Measurements from ENCODE around the gene ATCAY. TPM values are rescaled to one million over a fixed set of nuclear protein-coding genes. Genes with fewer than 3 reads are reported as not detected.

Gene ATCAY
- total and polyA plus RNA-seq, 2 of the 4 experiments (the other 2 are of a cell fraction), result 0.31 to 0.36 TPM

- peaks cover 2% of the 10 kb centered on the region; the same call in 1 of the 2 replicates for H3K9me3 ChIP-seq (ENCODE audit: control insufficient read depth, insufficient read depth, low read length)
- H3K18ac ChIP-seq (ENCODE audit: low read depth, low read length), result no peak overlapping the region
- H3K23ac ChIP-seq (ENCODE audit: low read depth, low read length), result no peak overlapping the region
- no peak overlapping the region for H2BK15ac ChIP-seq (ENCODE audit: low read depth, low read length)
- ChIA-PET CTCF (no interaction called here), POLR2A (ENCODE audit: unreplicated experiment) (no interaction called here)
- TF ChIP-seq MXI1 (IDR thresholded peaks at IDR 0.05; ENCODE audit: borderline replicate concordance, low read depth, low read length), result no peak
- TF ChIP-seq POLR2A (IDR thresholded peaks at IDR 0.05; ENCODE audit: low read depth, low read length), result no peak
- TF ChIP-seq SMC3 (IDR thresholded peaks at IDR 0.05; ENCODE audit: low read depth, low read length), result no peak
- TF ChIP-seq RCOR1 (IDR thresholded peaks at IDR 0.05; ENCODE audit: insufficient replicate concordance, low read length), result no peak
- no peak for TF ChIP-seq MAFK (IDR thresholded peaks at IDR 0.05; ENCODE audit: low read depth, low read length)
- no peak for TF ChIP-seq NFE2L2 (IDR thresholded peaks at IDR 0.05; ENCODE audit: low read depth, low read length)
- TF ChIP-seq CTCF (conservative IDR thresholded peaks at IDR 0.05; ENCODE audit: low read depth, low read length), result no peak
- TF ChIP-seq FOS (IDR thresholded peaks at IDR 0.05; ENCODE audit: low read depth, low read length), result no peak
- no peak for TF ChIP-seq CHD1 (IDR thresholded peaks at IDR 0.05; ENCODE audit: low read depth, low read length)
- no peak for TF ChIP-seq ELK1 (IDR thresholded peaks at IDR 0.05; ENCODE audit: borderline replicate concordance, low read depth, low read length)
- TF ChIP-seq RFX5 (IDR thresholded peaks at IDR 0.05; ENCODE audit: low read depth, low read length), result no peak
- no peak for TF ChIP-seq MAZ (IDR thresholded peaks at IDR 0.05; ENCODE audit: borderline replicate concordance, low read depth, low read length)
- no peak overlapping the region for H3K9ac ChIP-seq (ENCODE audit: low read depth, low read length)
- in situ Hi-C loops (cut with MboI; ENCODE audit: low sequenced_read_pairs) (no loop called here), intact Hi-C loops (cut with micrococcal nuclease) (no loop called here), dilution Hi-C loops (cut with HindIII; ENCODE audit: low sequenced_read_pairs, unreplicated experiment) (no loop called here)
- H3K9me1 ChIP-seq (ENCODE audit: insufficient read depth, low read length), result no peaks in the 10 kb centered on the region
- H3K4me2 ChIP-seq (ENCODE audit: low read depth, low read length), result no peak overlapping the region
- no peak overlapping the region for H2AK9ac ChIP-seq (replicated peaks; ENCODE audit: low read depth, low read length, poor library complexity)
- H4K91ac ChIP-seq (ENCODE audit: insufficient read depth, low read depth, low read length), result no peak overlapping the region
- no peak overlapping the region for H4K5ac ChIP-seq (ENCODE audit: low read depth, low read length)
- no peak overlapping the region for H4K8ac ChIP-seq (ENCODE audit: low read depth in 2 of 2, low read length in 2 of 2)
- H3K56ac ChIP-seq (ENCODE audit: extremely low read depth, insufficient read depth, low read length), result no peak overlapping the region
- H2BK20ac ChIP-seq (ENCODE audit: low read depth, low read length), result no peak overlapping the region
- no peaks in the 10 kb centered on the region for H3K4me1 ChIP-seq (ENCODE audit: control insufficient read depth, insufficient read depth, low read length)
- no TSS peak for BruUV-seq (replicated peaks)
- no peak for ATAC-seq (ENCODE audit: low read depth)
- no peak overlapping the region for H2AFZ ChIP-seq (replicated peaks; ENCODE audit: low read length, poor library complexity)
- no peak for DNase-seq
- no peak overlapping the region for H3K4ac ChIP-seq (ENCODE audit: low read depth, low read length)
- 61% methylated on average over 7 of the region's 15 CpGs; no CpG with 5 or more reads in 1 of the 2 experiments for WGBS, 2 experiments (ENCODE audit: extremely low coverage in 2 of 2, insufficient read length in 1 of 2)
- H2AK5ac ChIP-seq (ENCODE audit: low read depth, low read length), result no peak overlapping the region
- H3K27ac ChIP-seq (ENCODE audit: insufficient read depth, low read length), result no peak overlapping the region
- no peaks in the 10 kb centered on the region; the same call in 1 of the 2 replicates for H3K27me3 ChIP-seq (ENCODE audit: control insufficient read depth, insufficient read depth, low read length)
- H4K20me1 ChIP-seq (ENCODE audit: insufficient read depth, low read length), result no peaks in the 10 kb centered on the region
- H3K79me1 ChIP-seq (ENCODE audit: low read depth in 1 of 2, low read length in 2 of 2), result no peaks in the 10 kb centered on the region
- H2BK120ac ChIP-seq (ENCODE audit: low read depth, low read length), result no peak overlapping the region
- no peak overlapping the region for H3K4me3 ChIP-seq (ENCODE audit: insufficient read depth, low read depth, low read length)
- H2BK5ac ChIP-seq (ENCODE audit: low read depth, low read length, poor library complexity, severe bottlenecking), result no peak overlapping the region
- H3K36me3 ChIP-seq (ENCODE audit: control insufficient read depth, insufficient read depth, low read length), result no peaks in the 10 kb centered on the region
- H3K14ac ChIP-seq (replicated peaks; ENCODE audit: low read depth, low read length), result no peak overlapping the region
These were observed 22.0 kb downstream of the ATCAY start for GRCh38 chr19:3902317-3902973.
